Heart left ventricle (tissue), 13 donors: Measurements from ENCODE around the gene FCRL3.

ENCODE experiments used
- CTCF ChIP-seq, 12 donors: fragments of 200-600 bp; sonication (generic) in 4 of 12; IDR thresholded peaks; one replicate each; pipeline versions ENCODE4 v1.5.0 to v1.8.0; 2018 to 2022; ENCODE audit warnings: antibody characterized with exemption in 12 of 12, mild to moderate bottlenecking in 5 of 12
- POLR2A ChIP-seq, 2 donors: fragments of 450-650 bp; IDR thresholded peaks; one replicate each; pipeline ENCODE4 v1.6.1; 2017; ENCODE audit warnings: antibody characterized with exemption in 2 of 2, mild to moderate bottlenecking in 2 of 2, moderate library complexity in 2 of 2
- donor health status: ischemic (EF 13 %, LVEDD 7.1; RV severe dilation, severe dysfunction).
- donor health status: DM: no; HTN: yes; CAD: no.
- donor health status: DM: no; HTN: no; CAD: no.
- donor health status: ischemic (EF 25% LVEDD 6.9; RV normal size, moderate dysfunction).
- donor health status: ischemic (EF 25% LVEDD 5.7; RV mildly dilated, moderate dysfunction).
- donor health status: ischemic (EF 35%, LVEDD 5.7; RV mildly dilated, moderate dysfunction).
- donor health status: nonischemic (EF 11% LVEDD 7.7; RV severe dilation, severe dysfunction).
- donor health status: DM: yes; HTN: yes; CAD: no.
- donor health status: PGD.
- donor health status: ischemic (EF 29% LVEDD 5.4; RV normal size, mild dysfunction).
- donor health status: nonischemic (EF 23%, LVEDD 6.1; RV moderate dilation, normal function).

DNA sequence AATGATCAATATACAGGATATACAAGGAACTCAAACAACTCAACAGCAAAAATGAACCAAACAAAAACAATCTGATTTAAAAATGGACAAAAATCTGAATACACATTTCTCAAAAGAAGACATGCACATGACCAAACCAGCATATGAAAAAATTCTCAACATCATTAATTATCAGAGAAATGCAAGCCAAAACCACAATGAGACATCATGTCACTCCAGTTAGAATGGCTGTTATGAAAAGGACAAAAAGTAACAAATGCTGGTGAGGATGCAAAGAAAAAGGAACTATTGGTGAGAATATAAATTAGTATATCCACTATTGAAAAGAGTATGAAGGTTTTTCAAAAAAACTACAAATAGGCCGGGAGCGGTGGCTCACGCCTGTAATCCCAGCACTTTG is 42.0 kb downstream of the FCRL3 start:
- TF ChIP-seq CTCF (IDR thresholded peaks at IDR 0.05) (no peak), POLR2A (IDR thresholded peaks at IDR 0.05) (no peak)
